Eye (tissue), 1 donor: ENCODE measurements around the gene LDHD.

Source experiments
- DNase-seq: peaks from one replicate; pipeline ENCODE4 v3.0.0-alpha.2; 2015

Gene LDHD

DNA sequence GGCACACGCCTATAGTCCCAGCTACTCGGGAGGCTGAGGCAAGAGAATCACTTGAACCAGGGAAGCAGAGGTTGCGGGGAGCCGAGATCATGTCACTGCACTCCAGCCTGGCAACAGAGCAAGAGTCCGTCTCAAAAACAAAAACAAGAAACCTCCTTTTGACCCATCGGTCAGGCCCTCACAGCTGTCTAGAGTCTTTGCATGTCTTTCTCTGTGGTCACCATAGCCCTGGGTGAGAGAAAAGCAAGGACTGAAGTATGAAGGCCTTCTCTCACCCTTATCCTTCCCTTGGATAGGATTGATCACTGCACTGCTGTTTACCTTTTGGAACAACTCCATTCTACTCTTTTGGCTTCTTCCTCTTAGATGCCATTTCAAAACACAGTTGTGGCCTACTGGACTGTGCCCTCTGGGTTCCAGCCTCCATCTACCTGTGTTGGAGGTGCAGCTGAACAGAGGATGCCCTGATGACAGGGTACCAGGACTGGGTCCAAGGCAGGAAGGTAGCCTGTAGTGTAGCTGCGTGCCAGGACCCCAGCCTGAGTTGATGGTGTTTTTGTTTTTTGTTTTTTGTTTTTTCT, 37.1 kb downstream of the LDHD start:
- no peak for DNase-seq

DNA sequence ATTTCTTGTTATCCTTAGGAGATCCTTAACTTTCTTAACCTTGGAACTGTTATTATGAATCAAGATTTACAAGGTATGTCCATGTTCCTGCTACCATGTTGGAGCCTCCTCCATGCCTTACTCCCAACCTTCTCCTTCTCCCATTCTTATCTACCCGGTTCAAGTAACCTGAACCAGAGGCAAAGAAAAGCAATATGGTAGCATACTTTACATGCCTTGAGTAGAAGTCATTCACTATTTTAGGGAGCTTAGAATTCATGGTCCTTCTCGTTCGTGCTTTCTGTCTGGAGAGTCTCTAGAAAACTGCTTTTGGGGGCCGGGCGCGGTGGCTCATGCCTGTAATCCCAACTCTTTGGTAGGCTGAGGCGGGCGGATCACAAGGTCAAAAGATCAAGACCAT, 37.7 kb downstream of the LDHD start:
- DNase-seq: no peak

DNA sequence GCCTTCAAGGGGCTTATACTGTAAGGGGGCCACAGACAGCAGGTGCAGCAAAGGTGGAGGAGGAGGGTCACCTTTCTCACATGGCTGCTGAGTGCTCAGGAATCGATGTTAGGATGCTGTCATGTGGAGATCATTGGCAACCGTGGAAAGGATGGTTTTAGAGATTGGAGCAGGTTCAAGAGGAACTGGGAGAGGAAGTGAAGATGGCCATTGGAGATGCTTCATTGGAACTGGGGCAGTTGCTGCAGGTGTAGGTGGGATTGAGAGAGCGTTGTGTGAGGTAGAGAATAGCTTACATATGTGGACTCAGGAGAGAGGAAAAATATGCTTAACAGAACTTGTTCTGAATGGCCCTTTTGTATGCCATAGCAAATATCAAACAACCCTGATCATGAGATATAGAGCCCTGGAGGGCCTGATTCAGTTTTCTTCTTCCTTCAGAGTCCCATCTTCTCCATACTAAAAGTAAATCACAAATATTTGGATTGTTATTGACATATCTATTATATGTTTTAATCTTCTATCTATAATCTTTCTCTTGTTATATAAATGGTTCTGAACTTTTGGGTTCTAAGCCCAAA, 40.8 kb downstream of the LDHD start:
- DNase-seq: no peak

DNA sequence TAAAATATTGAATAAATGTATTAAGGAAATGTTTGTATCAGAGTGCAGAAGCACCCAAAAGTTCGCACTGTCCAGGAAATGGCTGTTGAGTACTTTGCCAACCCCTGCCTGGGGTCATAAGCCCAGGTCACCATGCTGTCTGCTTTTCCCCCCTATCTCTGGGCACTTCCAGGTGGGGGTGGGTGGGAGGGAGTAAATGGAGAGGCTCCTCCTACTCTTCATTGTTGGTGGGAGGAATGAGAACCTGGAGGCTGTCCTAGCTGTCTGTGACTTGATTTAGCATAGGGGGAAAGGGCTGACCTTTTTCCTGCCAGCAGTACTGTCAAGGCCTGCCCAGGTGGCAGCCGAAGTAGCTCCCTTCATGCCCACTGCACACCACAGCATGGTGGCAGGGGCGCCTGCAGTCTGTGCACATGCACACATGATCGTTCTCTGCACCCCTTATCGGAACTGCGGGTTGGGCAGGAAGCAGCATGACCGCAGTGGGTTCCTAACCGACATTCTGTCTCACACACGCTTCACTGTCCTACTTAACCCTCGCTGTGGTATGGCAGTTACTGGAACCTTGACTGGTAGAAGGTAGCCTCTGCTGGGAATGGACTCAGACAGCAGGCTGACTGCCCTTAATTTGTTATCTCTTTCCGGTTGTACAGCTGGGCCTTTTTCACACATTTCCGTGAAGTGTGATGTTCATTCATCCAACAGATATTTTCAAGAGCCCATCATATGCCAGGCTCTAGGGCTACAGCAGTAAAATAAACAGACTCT, 41.5 kb downstream of the LDHD start:
- DNase-seq: no peak

DNA sequence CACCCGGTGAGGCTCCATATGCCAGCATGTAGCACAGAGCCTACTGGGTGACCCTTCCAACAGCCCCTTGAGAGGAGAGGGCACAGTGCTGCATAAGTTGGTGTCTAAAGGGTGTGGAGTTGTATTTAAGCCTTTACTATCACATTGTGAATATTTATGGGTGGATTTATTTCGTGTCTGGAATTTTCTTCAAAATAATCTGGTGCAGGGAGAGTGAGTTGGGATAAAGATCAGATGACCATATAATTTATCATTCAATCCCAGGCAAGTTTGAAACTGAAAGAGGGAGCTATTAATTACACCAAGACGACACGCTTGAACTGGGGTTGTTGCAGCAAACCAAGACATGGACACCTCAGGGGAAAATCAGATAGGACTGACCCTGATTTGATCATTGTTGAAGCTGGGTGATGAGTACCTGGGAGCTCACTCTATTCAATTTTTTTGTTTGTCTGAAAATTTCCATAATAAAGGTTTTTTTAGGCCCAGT, 42.2 kb downstream of the LDHD start:
- DNase-seq: no peak

DNA sequence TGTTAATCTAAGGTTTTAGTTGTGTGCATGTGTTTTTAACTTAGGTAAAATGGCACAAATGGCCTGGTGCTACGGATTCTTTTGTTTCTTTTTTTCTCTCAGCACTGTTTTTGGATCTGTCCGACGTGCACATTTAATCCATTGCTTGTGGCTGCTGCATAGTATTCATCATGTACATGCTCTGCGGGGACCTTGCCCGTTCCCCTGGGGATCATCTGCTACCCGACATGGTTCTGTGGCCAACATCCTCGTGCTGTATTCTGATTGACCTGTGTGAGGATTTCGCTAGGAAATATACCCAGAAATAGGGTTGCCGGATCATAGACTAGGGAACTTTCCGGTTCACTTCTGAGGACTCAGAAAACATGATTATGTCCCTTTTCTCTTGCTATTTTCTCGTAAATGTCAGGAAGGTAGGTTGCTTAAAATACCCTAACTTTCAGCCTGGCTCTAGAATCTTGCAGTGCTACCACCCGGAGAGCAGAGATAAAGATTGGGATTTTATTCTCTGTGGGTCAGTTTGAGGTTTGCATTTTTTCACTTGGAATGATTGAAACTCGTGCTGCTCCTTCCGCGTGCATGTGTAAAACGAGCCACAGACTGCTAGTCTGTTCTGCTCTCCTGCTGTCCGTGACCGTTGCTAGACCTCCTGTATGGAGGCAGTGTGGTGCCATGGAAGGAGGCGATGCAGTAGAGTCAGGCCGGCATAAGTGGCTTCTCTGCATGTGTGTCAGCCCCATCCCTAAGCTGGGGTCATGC, 42.9 kb downstream of the LDHD start:
- no peak for DNase-seq

DNA sequence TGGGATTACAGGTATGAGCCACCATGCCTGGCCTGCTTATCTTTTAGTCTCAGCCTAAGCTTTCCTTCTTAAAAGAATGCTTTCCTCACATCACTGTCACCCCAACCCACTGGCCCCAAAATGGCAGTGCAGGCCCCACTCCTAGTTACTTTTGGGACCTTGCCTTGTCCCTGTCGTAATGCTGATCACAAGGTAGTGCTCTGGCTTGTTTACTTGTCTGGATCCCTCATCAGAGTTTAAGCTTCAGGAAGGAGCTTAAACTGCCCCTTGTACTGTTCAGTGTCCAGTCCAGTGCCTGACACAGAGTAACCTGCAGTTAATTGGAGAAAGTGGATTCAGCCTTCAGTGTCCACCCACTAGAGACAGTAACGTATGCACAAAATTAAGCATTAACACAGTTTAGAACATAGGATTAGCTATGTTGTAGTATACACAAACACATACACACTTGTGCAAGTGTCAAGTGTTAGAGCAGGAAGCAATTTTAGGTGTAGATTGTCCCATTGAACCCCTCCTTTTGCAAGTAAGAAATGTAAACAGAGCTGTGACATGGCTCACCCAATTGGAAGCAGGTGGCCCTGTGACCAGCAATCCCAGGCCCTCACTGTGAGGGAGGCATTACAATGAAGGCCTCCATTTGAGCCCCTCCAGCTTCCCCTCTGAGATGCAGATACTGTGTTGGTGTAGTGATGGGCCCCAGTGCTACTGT, 44.2 kb downstream of the LDHD start:
- DNase-seq: no peak

DNA sequence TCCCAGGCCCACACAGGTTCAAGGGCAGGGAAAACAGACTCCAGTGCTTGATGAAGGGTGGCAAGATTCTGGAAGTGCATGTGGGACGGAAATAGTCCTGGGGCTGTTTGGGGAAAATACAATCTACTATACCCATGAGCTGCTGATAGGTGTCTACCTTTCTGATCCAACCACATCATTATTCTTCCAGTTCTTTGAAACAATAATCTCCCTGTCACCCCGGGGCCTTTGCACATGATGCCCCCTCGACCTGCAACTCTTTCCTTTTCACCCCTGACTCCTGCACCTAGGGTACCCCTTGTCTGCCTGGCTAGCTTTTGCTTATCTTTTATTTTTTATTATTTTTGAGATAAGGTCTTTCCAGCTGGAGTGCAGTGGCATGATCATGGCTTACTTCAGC, 45.0 kb downstream of the LDHD start:
- DNase-seq: no peak

DNA sequence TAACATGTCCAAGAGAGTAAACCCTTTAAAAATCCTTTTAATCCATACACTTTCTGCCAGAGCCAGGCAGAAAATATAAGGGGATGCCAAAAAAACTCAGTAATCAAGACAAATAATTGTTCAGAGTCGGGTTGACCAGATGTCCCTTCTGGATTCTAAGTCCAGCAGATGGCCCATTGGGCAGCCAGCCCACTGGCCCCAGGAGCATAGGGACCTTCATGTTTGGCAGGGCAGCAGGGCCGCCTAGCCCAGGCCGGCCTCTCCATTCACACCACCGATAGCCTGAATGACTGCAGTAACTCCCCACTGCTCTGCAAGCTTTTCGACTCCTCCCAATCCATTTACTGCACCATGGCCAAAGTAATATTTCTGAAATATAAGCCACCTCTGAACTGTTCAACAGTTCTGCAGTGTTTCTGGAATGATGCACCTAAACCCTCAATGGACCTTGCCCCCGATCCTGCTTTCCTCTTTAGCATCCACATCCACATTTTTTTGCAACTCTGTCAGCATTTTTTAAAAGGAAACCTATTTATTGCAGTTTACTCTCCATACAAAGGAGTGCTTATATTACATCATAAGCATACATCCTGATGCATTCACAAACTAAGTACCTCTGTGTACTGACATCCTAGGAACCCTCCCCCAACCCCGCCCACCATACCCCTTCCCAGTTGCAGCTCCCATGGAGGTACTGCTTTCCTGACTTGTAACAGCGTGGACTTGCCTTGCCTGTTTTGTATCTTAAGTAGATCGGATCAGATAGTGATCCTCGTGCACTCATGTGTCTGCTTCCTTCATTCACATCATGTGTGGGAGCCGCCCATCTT, 46.4 kb downstream of the LDHD start:
- DNase-seq: no peak

DNA sequence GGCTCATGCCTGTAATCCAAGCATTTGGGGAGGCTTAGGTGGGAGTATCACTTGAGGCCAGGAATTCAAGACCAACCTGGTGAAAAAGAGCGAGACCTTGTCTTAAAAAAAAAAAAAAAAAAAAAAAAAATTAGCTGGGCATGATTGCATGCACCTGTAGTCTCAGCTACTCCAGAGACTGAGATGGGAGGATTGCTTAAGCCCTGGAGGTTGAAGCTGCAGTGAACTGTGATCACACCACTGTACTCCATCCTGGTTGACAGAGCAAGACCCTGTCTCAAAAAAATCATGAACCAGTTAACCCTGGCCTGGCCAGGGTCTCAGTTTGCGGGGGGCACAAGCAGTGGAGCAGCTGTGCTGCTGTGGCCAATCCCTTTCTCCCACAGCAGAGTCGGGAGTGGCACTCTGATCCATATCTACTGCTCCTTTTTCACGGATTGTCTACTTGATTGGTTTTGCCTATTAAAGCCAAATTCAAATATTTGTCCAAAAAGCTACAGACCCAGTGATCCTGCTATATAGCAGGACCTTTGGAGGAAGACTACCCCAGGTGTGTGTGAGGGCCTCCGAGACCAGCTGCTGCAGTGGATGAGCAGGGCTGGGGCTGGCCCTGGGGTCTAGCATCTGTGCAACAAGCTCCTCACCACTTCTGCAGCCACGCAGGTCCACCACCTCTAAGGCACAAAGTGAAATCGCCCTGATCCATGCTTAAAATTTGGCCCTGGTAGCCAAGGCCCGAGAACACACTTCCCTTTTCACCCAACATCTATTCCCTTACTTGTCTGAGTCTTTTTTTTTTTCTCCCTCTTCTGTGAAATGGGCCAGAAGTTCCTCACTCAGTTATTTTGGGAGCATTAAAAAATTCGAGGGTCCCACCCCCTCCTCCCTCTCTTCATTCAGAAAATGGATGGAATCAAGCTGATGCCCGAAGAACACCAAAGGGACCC, 48.2 kb downstream of the LDHD start:
- no peak for DNase-seq

DNA sequence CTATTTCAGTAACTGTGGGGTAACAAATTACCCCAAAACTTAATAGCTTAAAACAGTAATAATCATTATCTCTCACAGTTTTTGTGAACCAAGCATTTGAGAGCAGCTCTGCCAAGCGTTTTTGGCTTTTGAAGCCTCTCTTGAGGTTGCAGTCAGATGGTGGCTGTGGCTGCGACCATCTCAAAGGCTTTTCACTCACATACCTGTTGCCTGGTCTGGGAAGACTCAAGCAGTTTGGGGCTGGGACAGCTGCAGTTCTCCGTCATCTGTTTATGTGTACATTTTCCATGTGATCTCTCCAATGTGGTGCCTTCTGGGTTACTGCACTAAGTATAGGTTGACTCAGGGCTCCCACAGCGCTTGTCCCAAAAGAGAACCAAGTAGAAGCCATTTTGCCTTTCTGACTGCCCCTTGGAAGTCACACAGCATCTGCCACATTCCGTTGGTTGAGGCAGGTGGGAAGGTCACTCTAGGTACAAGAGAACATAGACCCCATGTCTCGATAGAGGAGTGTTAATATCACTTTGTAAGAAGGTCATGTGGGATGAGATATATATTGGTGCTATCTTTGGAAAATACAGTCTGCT, 49.6 kb downstream of the LDHD start:
- no peak for DNase-seq

DNA sequence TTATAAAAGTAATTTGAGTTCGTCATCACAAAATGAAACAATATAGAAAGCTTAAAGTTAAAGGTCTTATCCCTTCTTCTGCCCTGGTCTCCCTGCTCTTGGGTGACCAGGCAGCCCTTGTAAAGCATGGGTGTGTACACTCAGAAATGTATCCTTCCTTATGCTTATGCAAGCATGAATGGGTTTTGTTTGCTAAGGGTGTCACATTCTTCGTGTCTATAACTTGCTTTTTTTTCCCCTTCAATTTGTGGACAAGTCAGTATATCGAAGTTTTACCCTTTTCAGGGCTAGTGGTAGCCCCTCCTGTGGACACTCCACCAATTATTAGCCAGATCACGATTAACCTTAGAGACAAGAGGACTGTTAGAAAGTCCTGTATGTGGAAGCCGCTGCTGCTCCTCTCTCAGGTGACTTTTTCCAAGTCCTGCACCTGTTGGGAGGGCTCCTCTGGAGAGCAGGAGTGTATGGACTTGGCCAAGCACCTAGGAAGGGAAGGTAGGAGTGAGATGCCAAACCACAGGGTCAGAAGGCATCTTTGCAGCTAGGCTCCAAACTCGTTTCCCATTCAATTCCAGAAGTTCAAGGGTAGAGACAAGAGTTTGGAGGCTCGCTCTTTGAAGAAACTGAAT, 50.9 kb downstream of the LDHD start:
- no peak for DNase-seq

DNA sequence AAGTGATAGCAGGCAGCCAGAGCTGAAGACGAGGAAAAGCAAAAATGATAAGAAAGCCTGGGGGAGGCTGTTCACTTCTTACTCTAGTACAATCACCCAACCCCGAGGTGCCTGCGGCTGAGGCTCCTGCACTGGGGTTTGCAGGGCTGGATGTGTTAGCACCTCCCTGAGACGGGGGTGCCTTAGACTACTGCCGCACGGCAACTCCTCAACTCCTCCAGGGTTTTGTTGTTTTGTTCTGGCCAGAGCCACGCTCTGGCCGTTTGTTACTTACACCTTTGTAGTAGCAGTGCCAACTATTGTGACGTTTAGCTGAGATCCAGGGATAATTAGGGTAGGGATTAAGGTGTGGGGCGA, 51.5 kb downstream of the LDHD start:
- DNase-seq: no peak

DNA sequence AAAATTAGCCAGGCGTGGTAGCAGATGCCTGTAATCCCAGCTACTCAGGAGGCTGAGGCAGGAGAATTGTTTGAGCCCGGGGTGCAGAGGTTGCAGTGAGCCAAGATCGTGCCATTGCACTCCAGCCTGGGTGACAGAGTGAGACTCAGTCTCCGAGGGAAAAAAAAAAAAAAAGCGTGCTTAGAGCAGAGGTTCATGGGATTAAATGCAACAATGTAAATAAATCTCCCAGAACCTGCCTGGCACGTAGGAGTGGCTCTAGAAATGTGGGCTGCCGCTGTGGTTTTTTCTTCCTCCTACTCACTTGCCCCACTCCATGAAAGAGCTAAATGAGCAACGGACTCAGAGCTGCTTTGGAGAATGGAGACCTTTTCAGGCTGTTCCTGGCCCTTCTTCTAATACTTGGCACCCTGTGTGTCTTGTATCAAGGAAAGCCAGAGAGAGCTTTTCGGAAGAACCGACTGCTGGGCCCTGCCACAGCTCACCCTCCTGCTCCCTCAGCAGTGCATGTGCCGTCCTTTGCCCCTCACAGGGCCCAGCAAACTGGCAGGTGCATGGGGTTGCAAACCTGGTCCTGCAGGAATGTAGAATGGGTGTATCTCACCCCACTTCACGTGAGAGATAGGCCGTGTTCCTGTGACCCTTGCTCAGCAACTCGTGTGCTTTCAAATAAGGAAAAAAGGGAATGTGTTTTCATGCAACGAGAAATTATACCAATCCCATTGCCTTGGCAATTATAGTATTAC, 52.0 kb downstream of the LDHD start:
- no peak for DNase-seq

DNA sequence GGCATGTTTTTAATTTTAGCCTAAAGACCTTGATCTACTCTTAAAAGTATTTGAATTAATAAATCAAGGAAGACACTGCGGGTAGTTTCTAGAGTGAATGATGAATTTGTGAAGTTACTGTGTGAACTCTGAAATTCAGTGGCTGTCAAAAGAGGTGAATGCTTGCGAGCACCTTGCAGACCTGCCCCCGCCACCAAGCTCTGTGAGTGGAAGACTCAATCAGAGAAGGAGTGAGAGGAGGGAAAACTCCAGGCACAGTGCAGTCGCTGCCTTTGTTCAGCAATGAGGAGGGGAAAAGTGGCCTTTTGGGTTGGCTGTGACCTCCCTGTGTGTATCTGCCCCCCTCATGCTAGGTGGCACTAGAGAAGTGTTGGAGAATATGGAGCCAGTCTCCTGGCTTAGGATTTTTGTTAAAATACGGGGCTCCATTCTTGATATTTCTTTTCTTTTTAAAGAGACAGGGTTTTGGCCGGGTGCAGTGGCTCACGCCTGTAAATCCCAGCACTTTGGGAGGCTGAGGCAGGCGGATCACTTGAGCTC, 53.0 kb downstream of the LDHD start:
- DNase-seq: no peak

DNA sequence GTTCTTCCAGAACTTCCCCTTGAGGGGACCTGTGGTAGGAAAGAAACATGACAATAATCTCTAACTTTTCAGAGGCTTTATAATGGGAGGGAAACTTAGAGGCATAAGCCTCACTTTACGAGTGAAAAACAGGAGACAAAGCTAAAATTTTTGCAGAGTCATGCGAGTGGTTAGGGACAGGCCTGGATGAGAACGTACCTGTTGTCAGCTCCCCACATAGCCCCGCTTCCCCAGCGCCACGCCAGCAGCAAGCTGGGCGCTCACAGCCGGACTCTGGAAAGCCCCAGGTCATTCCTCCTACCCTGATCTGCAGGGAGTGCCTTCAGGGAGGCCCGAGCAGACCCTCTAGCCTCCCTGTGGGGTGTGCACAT, 53.6 kb downstream of the LDHD start:
- DNase-seq: no peak

DNA sequence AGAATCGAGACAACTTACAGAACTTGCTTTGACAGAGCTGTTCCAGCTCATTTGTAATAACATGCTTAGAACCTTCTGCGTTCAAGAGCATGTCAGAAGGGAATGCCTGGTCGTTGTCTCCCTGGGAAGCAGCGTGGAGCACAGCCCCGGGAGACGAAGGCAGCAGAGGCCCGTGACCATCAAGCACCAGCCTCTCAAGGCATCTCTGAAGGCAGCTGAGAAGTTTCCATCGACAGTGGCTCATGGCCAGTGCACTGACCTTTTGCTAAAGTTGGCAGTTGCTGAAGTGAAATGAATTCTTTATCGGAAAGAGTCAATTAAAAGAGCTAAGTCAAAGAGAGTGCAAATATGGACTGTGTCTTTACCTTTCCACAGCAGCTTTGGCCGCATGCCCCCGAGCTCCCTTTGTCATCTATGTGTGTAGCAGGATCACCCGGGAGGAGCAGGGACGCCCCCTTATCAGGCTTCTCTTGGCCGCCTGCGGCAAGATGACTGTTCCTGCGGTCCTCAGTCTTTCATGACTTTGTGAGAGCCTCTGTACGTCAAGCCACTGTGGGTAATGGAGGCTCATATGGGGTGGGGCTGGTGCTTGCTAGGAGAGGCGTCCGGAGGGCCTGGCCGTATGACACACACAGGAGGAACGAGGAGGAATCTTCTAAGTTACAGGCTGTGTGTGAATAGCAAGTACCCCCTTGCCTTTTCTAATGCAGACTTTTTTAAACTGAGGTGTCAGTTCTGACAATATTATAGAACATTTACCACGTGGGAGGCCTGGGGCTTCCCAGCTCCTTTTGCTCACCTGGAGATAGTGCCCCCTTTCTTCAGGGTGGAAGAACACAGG, 54.2 kb downstream of the LDHD start:
- DNase-seq: no peak
